DMS 273 (cell line): ENCODE data around the gene CNOT10.
"Not testable (repeated sequence)": the region's sequence is repeated elsewhere in the genome, so short reads cannot be mapped to it uniquely, and the experiment has no call there.

Source experiments
- DNase-seq: peaks from one replicate; lab custom pipeline; 2025; ENCODE audit not compliant: unreplicated experiment; lab: John Stamatoyannopoulos, UW

CNOT10 gene

DNA sequence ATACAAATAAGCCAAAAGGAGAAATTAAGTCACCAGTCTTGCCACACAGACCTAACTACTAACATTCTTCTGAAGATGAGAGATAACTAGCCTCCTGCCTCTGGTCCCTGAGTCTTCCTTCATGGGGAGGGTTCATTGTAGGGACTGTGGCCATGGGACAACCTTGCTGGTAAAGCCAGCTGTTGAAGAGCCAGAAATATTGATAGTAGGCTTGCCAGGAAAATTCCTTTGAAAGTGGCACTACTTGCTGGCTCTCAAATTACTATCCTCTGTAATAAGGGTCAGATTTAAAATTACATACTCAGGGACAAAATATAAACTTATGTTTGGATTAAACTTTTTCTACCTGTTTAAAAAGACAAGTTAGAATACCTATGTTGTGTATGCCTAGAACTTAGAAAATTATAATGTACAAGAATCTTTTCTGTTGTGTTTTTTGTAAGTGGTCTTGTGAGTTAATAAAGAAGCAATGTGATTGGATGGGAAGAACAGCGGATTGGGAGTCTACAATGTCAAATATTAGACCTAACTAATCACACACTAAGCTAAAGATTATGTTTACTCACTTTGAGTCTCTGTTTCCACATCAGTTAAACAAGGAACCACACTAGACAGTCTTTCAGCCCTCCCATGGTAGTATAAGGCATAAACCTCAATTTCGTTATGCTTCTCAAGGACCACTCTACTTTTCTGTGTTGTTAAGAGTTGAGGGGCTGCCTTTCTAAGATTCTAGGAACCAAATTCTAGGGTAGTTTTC is 72.8 kb downstream of the CNOT10 start:
- no peak for DNase-seq

- no peak for DNase-seq
Observed at GRCh38 chr3:32758375-32758753, 73.4 kb downstream of the CNOT10 start.

GRCh38 chr3:32759342-32759741 is 74.4 kb downstream of the CNOT10 start:
- DNase-seq = no peak

- no peak for DNase-seq
Observed at GRCh38 chr3:32764481-32764880, 79.5 kb downstream of the CNOT10 start.

DNA sequence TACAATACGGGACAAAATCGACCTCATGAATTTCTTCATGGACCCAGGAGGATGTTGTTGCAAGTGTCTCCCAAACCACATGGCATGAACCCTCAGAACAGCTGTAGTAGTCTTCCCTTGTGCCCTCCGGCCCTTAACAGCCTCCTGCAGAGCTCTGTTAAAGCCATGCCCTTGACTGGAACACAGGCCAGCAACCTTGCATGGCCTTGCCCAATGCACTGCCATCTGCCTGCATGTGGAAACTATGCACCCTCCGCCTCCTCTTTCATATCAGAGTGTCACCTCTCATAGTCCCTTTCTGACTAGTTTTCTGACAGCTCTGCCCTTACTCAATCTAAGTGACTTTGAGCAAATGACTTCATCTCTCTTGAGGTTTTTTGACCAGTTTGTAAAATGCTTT is 93.4 kb downstream of the CNOT10 start:
- DNase-seq = peak; percentile 12

- DNase-seq = no peak
Observed at GRCh38 chr3:32780071-32780734, 95.2 kb downstream of the CNOT10 start.

DNA sequence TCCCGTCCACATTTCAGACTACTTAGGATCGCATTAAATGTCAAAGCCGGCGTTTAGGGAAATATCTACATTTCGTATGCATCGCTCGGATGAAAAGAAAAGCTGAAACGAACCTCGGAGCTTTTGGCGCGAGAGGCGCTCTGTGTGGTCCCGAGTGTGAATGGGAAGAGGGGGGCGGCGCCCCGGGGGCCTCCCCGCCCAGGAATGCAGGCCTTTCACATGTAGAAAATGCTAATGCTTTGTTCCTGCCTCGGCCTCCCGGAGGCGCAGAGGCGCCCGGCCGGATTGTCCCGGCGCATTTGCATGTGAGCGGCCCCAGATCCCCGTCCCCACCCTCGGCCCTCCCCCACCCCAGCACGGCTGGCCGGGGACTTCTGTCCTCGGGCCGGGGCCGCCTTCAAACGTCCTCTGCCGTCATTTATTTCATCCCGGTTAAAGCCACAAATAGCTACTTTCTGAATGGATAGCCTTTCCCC is 95.8 kb downstream of the CNOT10 start:
- DNase-seq = peak; percentile 62

- DNase-seq = peak; percentile 91
Observed at GRCh38 chr3:32781211-32781968, 96.4 kb downstream of the CNOT10 start.

- not testable (repeated sequence) for DNase-seq
Observed at GRCh38 chr3:32781969-32782270, 96.9 kb downstream of the CNOT10 start.

- DNase-seq = no peak
Observed at GRCh38 chr3:32782407-32782806, 97.4 kb downstream of the CNOT10 start.

- no peak for DNase-seq
Observed at GRCh38 chr3:32791833-32792232, 106.8 kb downstream of the CNOT10 start.

- DNase-seq = no peak
Observed at GRCh38 chr3:32794487-32795308, 109.7 kb downstream of the CNOT10 start.

GRCh38 chr3:32796384-32796950 is 111.5 kb downstream of the CNOT10 start:
- DNase-seq = not testable (repeated sequence)

DNA sequence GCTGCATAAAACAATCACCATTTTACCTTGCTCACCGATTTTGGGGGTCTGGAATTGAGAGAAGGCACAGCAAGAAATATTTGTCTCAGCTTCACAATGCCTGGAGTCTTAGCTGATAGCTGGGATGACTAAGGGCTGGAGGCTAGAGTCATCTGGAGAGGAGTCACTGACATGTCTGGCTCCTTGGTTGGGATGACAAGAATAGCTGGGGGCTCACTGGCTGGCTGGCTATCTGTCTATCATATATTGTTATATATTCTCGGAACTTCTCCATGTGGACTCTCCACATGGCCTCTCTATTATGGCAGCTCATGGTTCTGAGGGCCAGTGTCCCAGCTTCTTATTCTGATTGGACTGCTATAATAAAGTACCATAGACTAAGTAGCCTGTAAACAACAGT is 112.8 kb downstream of the CNOT10 start:
- DNase-seq = no peak

DNA sequence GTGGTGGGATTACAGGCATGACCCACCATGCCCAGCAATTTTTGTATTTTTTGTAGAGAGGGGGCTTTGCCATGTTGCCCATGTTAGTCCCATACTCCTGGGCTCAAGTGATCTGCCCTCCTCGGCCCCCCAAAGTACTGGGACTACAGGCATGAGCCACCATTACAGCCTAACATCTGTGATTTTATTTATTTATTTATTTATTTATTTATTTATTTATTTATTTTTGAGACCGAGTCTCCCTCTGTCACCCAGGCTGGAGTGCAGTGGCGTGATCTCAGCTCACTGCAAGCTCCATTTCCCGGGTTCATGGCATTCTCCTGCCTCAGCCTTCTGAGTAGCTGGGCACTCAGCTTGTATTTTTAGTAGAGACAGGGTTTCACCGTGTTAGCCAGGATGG is 116.5 kb downstream of the CNOT10 start:
- not testable (repeated sequence) for DNase-seq

- peak; percentile 7 for DNase-seq
Observed at GRCh38 chr3:32813180-32813579, 128.2 kb downstream of the CNOT10 start.

GRCh38 chr3:32814361-32814760 is 129.4 kb downstream of the CNOT10 start:
- no peak for DNase-seq

DNA sequence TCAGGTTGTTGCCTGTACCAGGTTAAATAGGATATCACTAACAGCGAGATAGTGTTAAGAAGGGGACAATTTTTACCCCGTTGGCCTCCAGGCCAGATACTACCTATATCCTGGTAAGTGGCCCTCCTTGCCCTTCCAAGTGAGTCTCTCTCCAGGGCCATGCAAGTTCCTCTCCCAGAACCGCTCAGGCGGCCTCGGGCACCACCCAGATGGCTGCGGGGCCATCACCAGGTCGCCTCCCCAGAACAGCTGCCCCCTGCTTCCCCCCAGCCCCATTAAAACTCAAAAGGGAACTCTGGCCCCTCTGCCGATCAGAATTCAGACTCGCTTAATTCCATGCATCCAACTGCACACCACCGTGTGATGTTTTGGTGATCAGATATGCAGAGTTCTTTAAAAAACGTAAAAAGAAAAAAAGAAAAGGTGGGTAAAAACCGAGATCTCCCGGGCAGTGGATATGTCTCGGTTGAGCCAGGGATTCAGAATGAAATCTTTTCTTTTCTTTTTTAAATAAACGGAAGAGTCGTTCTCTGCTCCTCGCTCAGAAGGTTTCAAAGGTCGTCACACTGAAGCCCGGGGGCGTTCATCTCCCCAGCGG is 131.0 kb downstream of the CNOT10 start:
- DNase-seq = no peak

DNA sequence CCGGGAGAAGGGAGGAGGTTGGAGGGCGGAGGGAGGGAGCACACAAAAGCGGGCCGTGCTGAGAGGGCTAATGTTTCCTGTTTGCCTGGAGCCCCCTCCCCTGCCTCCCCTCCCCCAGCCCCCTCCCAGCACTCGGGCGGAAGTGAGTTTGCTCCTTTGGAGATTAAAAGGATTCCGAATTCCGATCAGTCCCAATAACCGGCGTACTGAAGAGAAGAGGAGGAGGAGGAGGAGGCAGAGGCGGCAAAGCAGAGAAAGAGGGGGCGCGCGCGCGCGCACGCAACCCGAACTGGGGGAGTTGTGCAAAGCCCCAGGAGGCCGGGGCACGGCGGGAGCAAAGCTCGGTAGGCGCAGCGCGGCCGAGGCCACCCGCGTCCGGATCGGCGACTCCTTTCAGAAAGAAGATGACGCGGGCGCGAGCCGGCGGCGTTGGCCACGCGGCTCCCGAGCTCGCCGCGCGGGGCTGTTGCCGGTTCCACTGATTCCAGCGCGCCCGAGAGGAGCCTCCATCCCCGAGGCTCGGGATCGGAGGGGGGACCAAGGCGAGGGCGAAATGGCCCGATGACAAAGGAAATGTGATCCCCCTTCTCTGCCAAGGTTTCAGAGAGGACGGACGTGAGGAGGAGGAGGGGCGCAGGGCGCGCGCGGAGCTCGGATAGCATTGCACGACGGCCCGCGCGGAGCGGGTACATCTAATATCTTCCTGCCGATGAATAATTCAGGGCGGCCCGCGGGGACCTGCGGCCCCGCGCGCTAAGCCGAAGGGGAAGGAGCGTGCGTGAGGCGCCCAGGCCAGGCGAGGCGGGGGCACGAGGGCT is 131.7 kb downstream of the CNOT10 start:
- DNase-seq = peak; percentile 66

DNA sequence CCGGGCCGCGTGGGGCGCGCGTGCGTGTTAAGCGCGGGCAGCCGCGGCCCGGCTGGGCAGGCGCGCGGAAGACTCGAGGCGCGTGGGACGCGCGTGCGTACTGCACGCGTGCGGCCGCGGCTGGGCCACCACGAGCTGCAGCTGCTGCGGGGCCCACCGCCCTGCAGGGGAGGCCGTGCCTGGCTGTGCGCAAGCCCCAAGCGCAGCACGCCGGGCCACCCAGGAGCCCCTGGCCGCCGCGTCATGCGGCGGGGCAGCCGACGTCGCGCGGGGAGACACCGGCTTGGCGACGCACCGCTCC is 132.2 kb downstream of the CNOT10 start:
- peak; percentile 68 for DNase-seq
